Gastrocnemius medialis (tissue), 4 donors: ENCODE results near the gene HIP1. TPM values are rescaled to one million over a fixed set of nuclear protein-coding genes. Genes with fewer than 3 reads are reported as not detected.
A peak's percentile ranks its signal among the peaks of the same experiment; 100 is the strongest.
"Not testable (repeated sequence)": the region's sequence is repeated elsewhere in the genome, so short reads cannot be mapped to it uniquely, and the experiment has no call there.

Experiments used
- ATAC-seq, 2 donors: fragments of 150-250 bp; one replicate each; pipeline ENCODE4 v1.9.1; 2016
- DNase-seq, 2 donors: peaks; one replicate each; pipeline ENCODE4 v3.0.0-alpha.2; 2019
- H3K27ac ChIP-seq, 4 donors: fragments of 200-600 bp; sonication (generic); 1 replicate in 1 of 4; 2 replicates in 3 of 4; pipeline ENCODE4 v1.5.1; 2016 to 2018; ENCODE audit warnings: mild to moderate bottlenecking in 2 of 4, moderate library complexity in 1 of 4
- H3K27me3 ChIP-seq, 3 donors: fragments of 200-600 bp; sonication (generic) in 2 of 3; 1 replicate in 1 of 3; 2 replicates in 2 of 3; pipeline versions ENCODE4 v1.5.1 to v1.6.0; 2016 to 2019; ENCODE audit warnings: mild to moderate bottlenecking in 1 of 3, moderate library complexity in 1 of 3
- H3K36me3 ChIP-seq, 2 donors: fragments of 200-600 bp; sonication (generic) in 1 of 2; one replicate each; pipeline ENCODE4 v1.5.1; 2017 to 2018
- H3K4me1 ChIP-seq, 2 donors: fragments of 200-600 bp; sonication (generic) in 1 of 2; one replicate each; pipeline ENCODE4 v1.5.1; 2016 to 2017; ENCODE audit warnings: mild to moderate bottlenecking in 2 of 2
- H3K4me3 ChIP-seq, 4 donors: fragments of 200-600 bp; sonication (generic) in 3 of 4; 1 replicate in 1 of 4; 2 replicates in 3 of 4; pipeline ENCODE4 v1.5.1; 2016 to 2019; ENCODE audit warnings: mild to moderate bottlenecking in 2 of 4
- H3K9me3 ChIP-seq, 3 donors: fragments of 200-600 bp; sonication (generic) in 2 of 3; 1 replicate in 1 of 3; 2 replicates in 2 of 3; pipeline ENCODE4 v1.5.1; 2016 to 2019
- POLR2A ChIP-seq, 2 donors: fragments of 450-650 bp; IDR thresholded peaks; one replicate each; pipeline ENCODE4 v1.6.1; 2017; ENCODE audit warnings: antibody characterized with exemption in 2 of 2, mild to moderate bottlenecking in 2 of 2, moderate library complexity in 2 of 2
- in situ Hi-C, 4 donors: fragments of 200-750 bp; cut with MboI; loops; one replicate each; pipeline versions ENCODE4 v1.15.0 to v1.8.0; 2017; ENCODE audit warnings: low sequenced_read_pairs in 4 of 4
- intact Hi-C: fragments of 100-400 bp; cut with DNase I; formaldehyde crosslinking; loops from one replicate; pipeline ENCODE4 v1.15.1; 2023; ENCODE audit warnings: low total_unique reads
- total RNA-seq, 4 donors: library from RNA; depleted of rRNA; stranded (reverse); fragments of >200 nt; gene quantifications; one replicate each; pipeline versions ENCODE4 v1.1.0 to v1.2.3, GENCODE V29; 2016
- TF ChIP-seq, protein P1 (sequence below), 5 experiments: fragments of 450-650 bp in 3 of 5; fragments of 200-600 bp in 2 of 5; sonication (generic) in 2 of 5; IDR thresholded peaks in 4 of 5; conservative IDR thresholded peaks in 1 of 5; 1 replicate in 4 of 5; 2 replicates in 1 of 5; pipeline ENCODE4 v1.5.1; 2016 to 2019; ENCODE audit warnings: antibody characterized with exemption in 5 of 5, mild to moderate bottlenecking in 3 of 5, moderate library complexity in 3 of 5

HIP1 gene
- total RNA-seq, 4 donors from 2014 or later: 5.8 to 11.1 (median 7.9) TPM

DNA sequence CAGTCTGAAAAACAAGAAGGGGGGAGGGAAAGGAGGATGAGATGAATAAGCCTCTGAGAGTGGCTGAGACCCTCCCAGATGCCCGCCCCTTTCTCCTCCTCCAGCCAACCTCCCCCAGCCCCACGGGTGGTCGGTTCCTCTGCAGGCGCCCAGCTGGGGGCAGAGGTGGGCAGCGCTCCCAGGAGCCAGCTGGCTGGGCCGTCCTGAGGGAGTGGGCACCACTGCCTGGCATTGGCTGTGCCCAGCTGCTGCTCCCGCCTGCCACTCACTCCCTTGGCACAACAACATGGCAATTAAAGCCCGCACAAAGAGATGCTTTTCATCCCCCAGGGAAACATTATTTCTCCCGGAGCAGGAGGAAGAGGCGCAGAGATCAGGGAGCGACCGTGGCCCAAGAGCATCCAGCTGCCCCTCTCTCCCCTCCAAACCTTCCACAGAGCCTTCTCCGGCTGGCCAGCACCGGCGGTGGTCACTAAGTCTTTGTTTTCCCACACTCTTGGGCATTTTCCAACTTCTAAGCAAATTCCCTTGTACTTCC lies 139.4 kb downstream of the HIP1 start:
- no peaks in the 10 kb centered on the region for H3K36me3 ChIP-seq
- peak overlapping the region in 1 of 4 donors; percentile 13 for H3K4me3 ChIP-seq
- in situ Hi-C loops (no loop called here), intact Hi-C loops (no loop called here)
- H3K9me3 ChIP-seq: no peaks in the 10 kb centered on the region
- no peak for DNase-seq
- H3K27ac ChIP-seq: peak overlapping the region; percentile 33 to 64 (median 59)
- H3K27me3 ChIP-seq: no peaks in the 10 kb centered on the region
- no peak for TF ChIP-seq POLR2A (IDR thresholded peaks at IDR 0.05)
- TF ChIP-seq, protein P1, sequence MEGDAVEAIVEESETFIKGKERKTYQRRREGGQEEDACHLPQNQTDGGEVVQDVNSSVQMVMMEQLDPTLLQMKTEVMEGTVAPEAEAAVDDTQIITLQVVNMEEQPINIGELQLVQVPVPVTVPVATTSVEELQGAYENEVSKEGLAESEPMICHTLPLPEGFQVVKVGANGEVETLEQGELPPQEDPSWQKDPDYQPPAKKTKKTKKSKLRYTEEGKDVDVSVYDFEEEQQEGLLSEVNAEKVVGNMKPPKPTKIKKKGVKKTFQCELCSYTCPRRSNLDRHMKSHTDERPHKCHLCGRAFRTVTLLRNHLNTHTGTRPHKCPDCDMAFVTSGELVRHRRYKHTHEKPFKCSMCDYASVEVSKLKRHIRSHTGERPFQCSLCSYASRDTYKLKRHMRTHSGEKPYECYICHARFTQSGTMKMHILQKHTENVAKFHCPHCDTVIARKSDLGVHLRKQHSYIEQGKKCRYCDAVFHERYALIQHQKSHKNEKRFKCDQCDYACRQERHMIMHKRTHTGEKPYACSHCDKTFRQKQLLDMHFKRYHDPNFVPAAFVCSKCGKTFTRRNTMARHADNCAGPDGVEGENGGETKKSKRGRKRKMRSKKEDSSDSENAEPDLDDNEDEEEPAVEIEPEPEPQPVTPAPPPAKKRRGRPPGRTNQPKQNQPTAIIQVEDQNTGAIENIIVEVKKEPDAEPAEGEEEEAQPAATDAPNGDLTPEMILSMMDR (IDR thresholded peaks at IDR 0.05 in 4 of 5, conservative IDR thresholded peaks at IDR 0.05 in 1 of 5): no peak
- peaks cover 9 to 11% of the 10 kb centered on the region in 2 donors for H3K4me1 ChIP-seq
- ATAC-seq: no peak

- intact Hi-C loops: no loop called here
- H3K4me3 ChIP-seq: no peak overlapping the region
- in situ Hi-C loops: no loop called here
- H3K9me3 ChIP-seq: no peaks in the 10 kb centered on the region
- H3K4me1 ChIP-seq: peaks cover 9 to 11% of the 10 kb centered on the region in 2 donors
- no peak overlapping the region for H3K27ac ChIP-seq
- DNase-seq (no peak), ATAC-seq (no peak)
- no peaks in the 10 kb centered on the region for H3K27me3 ChIP-seq
- no peak for TF ChIP-seq POLR2A (IDR thresholded peaks at IDR 0.05)
- TF ChIP-seq, protein P1 (IDR thresholded peaks at IDR 0.05 in 4 of 5, conservative IDR thresholded peaks at IDR 0.05 in 1 of 5): no peak
- no peaks in the 10 kb centered on the region for H3K36me3 ChIP-seq
These were observed 141.8 kb downstream of the HIP1 start for GRCh38 chr7:75596727-75597614.

DNA sequence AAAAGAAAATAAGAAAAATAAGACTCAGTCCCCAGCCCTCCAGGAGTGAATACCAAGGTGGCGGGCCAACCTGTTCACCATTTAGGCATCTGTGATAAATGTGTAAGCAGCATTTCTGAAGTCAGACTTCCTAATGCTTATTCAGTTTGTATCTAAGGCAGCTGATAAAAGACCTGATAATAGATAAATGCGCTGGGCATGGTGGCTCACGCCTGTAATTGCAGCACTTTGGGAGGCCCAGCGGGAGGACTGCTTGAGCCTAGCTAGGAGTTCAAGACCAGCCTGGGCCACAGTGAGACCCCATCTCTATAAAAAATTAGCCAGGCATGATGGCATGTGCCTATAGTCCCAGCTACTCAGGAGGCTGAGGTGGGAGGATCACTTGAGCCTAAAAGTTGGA lies 143.0 kb downstream of the HIP1 start:
- Histone ChIP-seq H3K4me3 (no peak overlapping the region), H3K27ac (no peak overlapping the region), H3K36me3 (no peaks in the 10 kb centered on the region), H3K27me3 (no peaks in the 10 kb centered on the region), H3K4me1 (peaks cover 9 to 11% of the 10 kb centered on the region in 2 donors), H3K9me3 (no peaks in the 10 kb centered on the region)
- intact Hi-C loops: no loop called here
- TF ChIP-seq POLR2A (IDR thresholded peaks at IDR 0.05): no peak
- TF ChIP-seq, protein P1 (IDR thresholded peaks at IDR 0.05 in 4 of 5, conservative IDR thresholded peaks at IDR 0.05 in 1 of 5): no peak
- ATAC-seq (no peak), DNase-seq (no peak)
- in situ Hi-C loops: no loop called here

DNA sequence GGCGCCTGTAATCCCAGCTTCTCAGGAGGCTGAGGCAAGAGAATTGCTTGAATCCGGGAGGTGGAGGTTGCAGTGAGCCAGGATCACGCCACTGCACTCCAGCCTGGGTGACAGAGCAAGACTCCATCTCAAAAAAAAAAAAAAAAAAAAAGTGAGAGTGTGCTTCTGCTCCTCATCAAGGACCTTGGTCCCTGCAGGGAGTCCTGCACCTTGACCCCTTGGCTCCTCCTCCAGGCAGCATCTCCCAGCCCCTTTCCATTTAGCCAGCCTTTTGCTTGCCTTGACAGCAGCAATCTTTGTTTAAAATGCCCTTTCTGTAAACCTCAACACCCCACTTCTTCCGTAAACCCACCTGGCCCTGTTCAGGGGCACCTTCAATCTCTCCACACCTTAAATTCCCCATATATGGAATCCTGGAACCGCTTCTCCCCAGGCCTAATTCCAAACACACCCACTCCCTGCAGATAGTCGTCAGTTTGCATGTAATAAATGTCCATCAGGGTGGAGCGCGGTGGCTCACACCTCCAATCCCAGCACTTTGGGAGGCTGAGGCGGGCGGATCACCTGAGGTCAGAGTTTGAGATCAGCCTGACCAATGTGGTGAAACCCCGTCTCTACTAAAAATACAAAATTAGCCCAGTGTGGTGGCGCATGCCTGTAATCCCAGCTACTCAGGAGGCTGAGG lies 145.1 kb downstream of the HIP1 start:
- ATAC-seq, H3K9me3 ChIP-seq, H3K4me3 ChIP-seq, in situ Hi-C loops, H3K36me3 ChIP-seq, H3K27ac ChIP-seq, H3K27me3 ChIP-seq, H3K4me1 ChIP-seq, intact Hi-C loops, DNase-seq: not testable (repeated sequence)
